ENCODE results near the gene PCGF6.

Gene PCGF6

DNA sequence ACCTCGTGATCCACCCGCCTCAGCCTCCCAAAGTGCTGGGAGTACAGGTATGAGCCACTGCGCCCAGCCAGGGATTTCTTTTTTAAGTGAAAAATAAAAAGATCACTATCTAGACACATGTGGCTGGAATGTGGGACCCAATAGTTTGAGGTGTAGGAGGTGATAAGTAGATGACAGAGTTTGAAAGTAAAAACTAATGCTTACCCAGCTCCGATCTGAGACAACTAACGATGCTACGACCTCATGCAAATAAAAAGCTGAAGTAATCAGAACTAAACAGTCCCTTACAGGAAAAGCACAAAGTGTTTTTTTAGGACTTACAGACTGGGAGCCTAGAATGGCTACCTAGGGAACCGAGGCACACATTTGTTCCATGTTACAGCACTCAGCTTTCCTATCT, 23.0 kb downstream of the PCGF6 start:
- DNase-seq (ENCODE audit: low spot score): no peak
- in situ Hi-C loops (cut with MboI; ENCODE audit: low pct_unique_long_range_greater_than_20kb, low sequenced_read_pairs, unreplicated experiment): no loop called here
- TF ChIP-seq, protein P1, sequence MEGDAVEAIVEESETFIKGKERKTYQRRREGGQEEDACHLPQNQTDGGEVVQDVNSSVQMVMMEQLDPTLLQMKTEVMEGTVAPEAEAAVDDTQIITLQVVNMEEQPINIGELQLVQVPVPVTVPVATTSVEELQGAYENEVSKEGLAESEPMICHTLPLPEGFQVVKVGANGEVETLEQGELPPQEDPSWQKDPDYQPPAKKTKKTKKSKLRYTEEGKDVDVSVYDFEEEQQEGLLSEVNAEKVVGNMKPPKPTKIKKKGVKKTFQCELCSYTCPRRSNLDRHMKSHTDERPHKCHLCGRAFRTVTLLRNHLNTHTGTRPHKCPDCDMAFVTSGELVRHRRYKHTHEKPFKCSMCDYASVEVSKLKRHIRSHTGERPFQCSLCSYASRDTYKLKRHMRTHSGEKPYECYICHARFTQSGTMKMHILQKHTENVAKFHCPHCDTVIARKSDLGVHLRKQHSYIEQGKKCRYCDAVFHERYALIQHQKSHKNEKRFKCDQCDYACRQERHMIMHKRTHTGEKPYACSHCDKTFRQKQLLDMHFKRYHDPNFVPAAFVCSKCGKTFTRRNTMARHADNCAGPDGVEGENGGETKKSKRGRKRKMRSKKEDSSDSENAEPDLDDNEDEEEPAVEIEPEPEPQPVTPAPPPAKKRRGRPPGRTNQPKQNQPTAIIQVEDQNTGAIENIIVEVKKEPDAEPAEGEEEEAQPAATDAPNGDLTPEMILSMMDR (IDR thresholded peaks at IDR 0.05; ENCODE audit: extremely low read depth, insufficient read depth, missing control alignments): no peak

DNA sequence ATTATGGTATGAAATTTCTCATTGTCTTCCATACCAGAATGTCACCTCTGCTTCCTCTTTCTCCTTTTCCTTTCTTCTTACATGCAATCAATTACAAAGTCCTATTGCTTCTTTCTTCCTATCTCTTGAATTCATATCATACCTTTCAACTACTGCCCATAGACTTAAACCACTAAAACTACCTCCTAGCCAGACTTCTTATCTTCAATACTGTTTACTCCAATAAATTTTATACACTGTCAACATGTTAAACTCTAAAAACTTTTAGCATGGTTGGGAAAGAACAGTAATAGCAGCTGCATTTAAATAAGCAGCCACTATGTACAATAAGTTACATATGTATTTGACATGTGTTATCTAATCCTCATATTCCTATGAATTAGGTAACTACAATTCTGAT, 34.9 kb downstream of the PCGF6 start:
- in situ Hi-C loops (cut with MboI; ENCODE audit: low pct_unique_long_range_greater_than_20kb, low sequenced_read_pairs, unreplicated experiment): no loop called here
- TF ChIP-seq, protein P1 (IDR thresholded peaks at IDR 0.05; ENCODE audit: extremely low read depth, insufficient read depth, missing control alignments): no peak
- DNase-seq (ENCODE audit: low spot score): no peak

GRCh38 chr10:103310197-103310596, 40.7 kb downstream of the PCGF6 start:
- no peak for DNase-seq (ENCODE audit: low spot score)
- in situ Hi-C loops (cut with MboI; ENCODE audit: low pct_unique_long_range_greater_than_20kb, low sequenced_read_pairs, unreplicated experiment): no loop called here
- TF ChIP-seq, protein P1 (IDR thresholded peaks at IDR 0.05; ENCODE audit: extremely low read depth, insufficient read depth, missing control alignments): no peak

GRCh38 chr10:103307594-103307993, 43.3 kb downstream of the PCGF6 start:
- in situ Hi-C loops (cut with MboI; ENCODE audit: low pct_unique_long_range_greater_than_20kb, low sequenced_read_pairs, unreplicated experiment): no loop called here
- TF ChIP-seq, protein P1 (IDR thresholded peaks at IDR 0.05; ENCODE audit: extremely low read depth, insufficient read depth, missing control alignments): no peak
- DNase-seq (ENCODE audit: low spot score): no peak

GRCh38 chr10:103295374-103296015, 55.4 kb downstream of the PCGF6 start:
- in situ Hi-C loops (cut with MboI; ENCODE audit: low pct_unique_long_range_greater_than_20kb, low sequenced_read_pairs, unreplicated experiment): no loop called here
- TF ChIP-seq, protein P1 (IDR thresholded peaks at IDR 0.05; ENCODE audit: extremely low read depth, insufficient read depth, missing control alignments): no peak
- no peak for DNase-seq (ENCODE audit: low spot score)

DNA sequence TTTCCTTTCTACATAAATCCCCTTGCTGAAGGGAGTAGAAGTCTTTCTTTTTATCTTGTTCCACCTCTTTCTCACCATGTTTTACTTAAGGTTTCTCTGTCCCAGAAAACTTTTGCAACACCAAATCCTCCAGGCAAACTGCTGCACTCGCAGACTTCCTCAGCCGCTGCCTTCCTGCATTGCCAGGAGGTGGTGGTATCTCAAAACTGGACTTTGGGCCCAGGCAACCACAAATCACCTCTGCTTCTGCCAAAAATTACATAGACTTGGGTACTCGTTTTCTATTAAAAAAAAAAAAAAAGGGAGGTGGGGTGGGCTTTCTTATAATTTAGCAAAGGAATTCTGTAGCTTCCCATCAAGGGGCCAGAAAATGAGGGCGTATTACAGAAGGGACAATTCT, 59.4 kb downstream of the PCGF6 start:
- in situ Hi-C loops (cut with MboI; ENCODE audit: low pct_unique_long_range_greater_than_20kb, low sequenced_read_pairs, unreplicated experiment): no loop called here
- TF ChIP-seq, protein P1 (IDR thresholded peaks at IDR 0.05; ENCODE audit: extremely low read depth, insufficient read depth, missing control alignments): no peak
- no peak for DNase-seq (ENCODE audit: low spot score)

Data from GM13977 (cell line).